GM23338 (cell line): ENCODE measurements around the gene TTC17. TPM values are rescaled to one million over a fixed set of nuclear protein-coding genes. Genes with fewer than 3 reads are reported as not detected.
A peak's percentile ranks its signal among the peaks of the same experiment; 100 is the strongest.

ENCODE experiments used
- ATAC-seq: fragments of 200-7000 bp; cut with Tn5 transposase; 3 replicates; pipeline ENCODE4 v1.9.1; 2020
- DNase-seq: peaks from one replicate; pipeline ENCODE4 v3.0.0-alpha.2; 2015; ENCODE audit warnings: low spot score
- H2AFZ ChIP-seq: fragments of 200-600 bp; sonication (generic); 2 replicates; pipeline ENCODE4 v1.8.0; 2016; ENCODE audit warnings: antibody characterized with exemption, mild to moderate bottlenecking, moderate library complexity
- H3F3A ChIP-seq: fragments of 200-600 bp; sonication (generic); replicated peaks from 2 replicates; pipeline ENCODE4 v1.8.0; 2017; ENCODE audit warnings: antibody characterized with exemption, mixed run types, low read depth
- H3K27ac ChIP-seq: fragments of 200-600 bp; sonication (generic); 2 replicates; pipeline ENCODE4 v1.6.1; 2016; ENCODE audit warnings: low read depth
- H3K27me3 ChIP-seq: fragments of 200-600 bp; sonication (generic); 2 replicates; pipeline ENCODE4 v1.8.0; 2016; ENCODE audit warnings: mild to moderate bottlenecking, mixed run types, moderate library complexity; ENCODE audit not compliant: insufficient read depth
- H3K36me3 ChIP-seq: fragments of 200-600 bp; sonication (generic); 2 replicates; pipeline ENCODE4 v1.8.0; 2016; ENCODE audit warnings: mild to moderate bottlenecking; ENCODE audit not compliant: insufficient read depth
- H3K4me1 ChIP-seq: fragments of 200-600 bp; sonication (generic); 2 replicates; pipeline ENCODE4 v1.8.0; 2016; ENCODE audit warnings: mild to moderate bottlenecking, moderate library complexity; ENCODE audit not compliant: insufficient read depth
- H3K4me2 ChIP-seq: fragments of 200-600 bp; sonication (generic); 2 replicates; pipeline ENCODE4 v1.7.1; 2017; ENCODE audit warnings: mixed run types
- H3K4me3 ChIP-seq: fragments of 200-600 bp; sonication (generic); 2 replicates; pipeline ENCODE4 v1.6.1; 2016; ENCODE audit warnings: mixed run types
- H3K79me2 ChIP-seq: fragments of 200-600 bp; sonication (generic); replicated peaks from 2 replicates; pipeline ENCODE4 v1.8.0; 2017; ENCODE audit warnings: mild to moderate bottlenecking; ENCODE audit not compliant: insufficient read depth
- H3K9me2 ChIP-seq: fragments of 200-600 bp; sonication (generic); 2 replicates; pipeline ENCODE4 v1.8.0; 2017; ENCODE audit not compliant: insufficient read depth
- H4K20me1 ChIP-seq: fragments of 200-600 bp; sonication (generic); replicated peaks from 2 replicates; pipeline ENCODE4 v1.8.0; 2017; ENCODE audit warnings: mild to moderate bottlenecking; ENCODE audit not compliant: insufficient read depth
- H3K27ac Mint-ChIP-seq: 2 replicates; pipeline ENCODE4 v1.8.0; 2020; ENCODE audit warnings: inconsistent platforms, mild to moderate bottlenecking, moderate library complexity, mixed read lengths
- H3K27me3 Mint-ChIP-seq: 3 replicates; pipeline ENCODE4 v1.8.0; 2022; ENCODE audit warnings: low read depth, mild to moderate bottlenecking, moderate library complexity, mixed read lengths, inconsistent platforms; ENCODE audit not compliant: insufficient read depth, poor library complexity
- H3K36me3 Mint-ChIP-seq: 3 replicates; pipeline ENCODE4 v1.8.0; 2021; ENCODE audit warnings: low read depth, mild to moderate bottlenecking, inconsistent platforms, moderate library complexity, mixed read lengths
- H3K4me1 Mint-ChIP-seq: 3 replicates; pipeline ENCODE4 v1.8.0; 2020; ENCODE audit warnings: mild to moderate bottlenecking, inconsistent platforms, mixed read lengths
- H3K4me3 Mint-ChIP-seq: 3 replicates; pipeline ENCODE4 v1.8.0; 2021; ENCODE audit warnings: moderate library complexity, mild to moderate bottlenecking, inconsistent platforms, mixed read lengths
- H3K9me3 Mint-ChIP-seq: 3 replicates; pipeline ENCODE4 v1.8.0; 2020; ENCODE audit warnings: moderate library complexity, mild to moderate bottlenecking, inconsistent platforms, mixed read lengths
- CREB1 ChIP-seq: fragments of 250-450 bp; sonication (Bioruptor Pico); IDR thresholded peaks from 2 replicates; pipeline ENCODE4 v1.5.0; 2020; ENCODE audit warnings: low read depth, mild to moderate bottlenecking, moderate library complexity
- EZH2 ChIP-seq: fragments of 200-600 bp; sonication (generic); IDR thresholded peaks from one replicate; pipeline ENCODE4 v1.8.0; 2017; ENCODE audit warnings: antibody characterized with exemption, mild to moderate bottlenecking, low read depth; ENCODE audit not compliant: unreplicated experiment
- EZH2phosphoT487 ChIP-seq: fragments of 200-600 bp; sonication (generic); IDR thresholded peaks from one replicate; pipeline ENCODE4 v1.8.1; 2018; ENCODE audit warnings: antibody characterized with exemption; ENCODE audit not compliant: unreplicated experiment
- JUNB ChIP-seq: IDR thresholded peaks from one replicate; pipeline ENCODE4 v1.6.1; 2016; ENCODE audit warnings: antibody characterized with exemption; ENCODE audit not compliant: unreplicated experiment
- STAT1 ChIP-seq: IDR thresholded peaks from one replicate; pipeline ENCODE4 v1.6.1; 2016; ENCODE audit warnings: antibody characterized with exemption; ENCODE audit not compliant: unreplicated experiment
- ZNF331 ChIP-seq: fragments of 250-450 bp; sonication (Bioruptor Pico); IDR thresholded peaks from 2 replicates; pipeline ENCODE4 v1.5.0; 2020; ENCODE audit warnings: low read depth, mild to moderate bottlenecking, moderate library complexity
- polyA plus RNA-seq: library from polyadenylated mRNA; unstranded; fragments of >200 nt; fragmentation: Nextera tagmentation; extraction: Ambion mirVana; gene quantifications from 2 replicates; pipeline ENCODE4 v1.2.1, GENCODE V29; 2016
- total RNA-seq: library from RNA; depleted of rRNA; stranded (reverse); fragments of >200 nt; shearing (Covaris generic); gene quantifications from 2 replicates; pipeline ENCODE4 v1.2.3, GENCODE V29; 2014
- TF ChIP-seq, protein P1 (sequence below): IDR thresholded peaks from one replicate; pipeline ENCODE4 v1.6.1; 2018; ENCODE audit warnings: antibody characterized with exemption; ENCODE audit not compliant: unreplicated experiment
- TF ChIP-seq, protein P2 (sequence below), 2 experiments: fragments of 200-600 bp in 1 of 2; sonication (generic) in 1 of 2; conservative IDR thresholded peaks; 2 replicates each; pipeline versions ENCODE4 v1.5.1 to v1.6.1; 2016 to 2017; ENCODE audit warnings: antibody characterized with exemption in 2 of 2, low read depth in 2 of 2, mild to moderate bottlenecking in 2 of 2, moderate library complexity in 1 of 2
- TF ChIP-seq, protein P3 (sequence below): fragments of 250-450 bp; sonication (Bioruptor Pico); IDR thresholded peaks from 2 replicates; pipeline ENCODE4 v1.5.0; 2020; ENCODE audit warnings: mild to moderate bottlenecking, moderate library complexity

The TTC17 gene
- total and polyA plus RNA-seq, 2 experiments from 2014 or later = 59.3 to 87.9 TPM

DNA sequence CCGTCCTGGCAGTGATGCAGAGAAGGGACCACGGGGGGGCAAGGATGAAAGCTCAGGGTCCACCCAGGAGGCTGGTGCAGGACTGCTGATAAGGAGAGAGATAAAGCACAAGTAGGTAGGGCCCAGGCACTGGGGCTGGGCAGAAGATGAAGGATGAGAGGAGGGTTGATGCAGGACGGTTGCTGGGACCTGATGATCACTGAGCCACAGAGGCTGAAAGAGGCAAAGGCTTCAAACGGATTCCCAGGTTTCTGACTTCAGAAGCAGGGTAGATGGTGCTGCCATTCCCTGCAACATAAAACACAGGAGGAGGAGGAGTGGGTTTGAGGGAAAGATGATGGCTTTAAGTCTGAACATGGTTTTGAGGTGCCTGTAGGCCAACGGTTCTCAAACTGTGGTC lies 148.5 kb downstream of the TTC17 start:
- TF ChIP-seq EZH2phosphoT487 (no peak), ZNF331 (CRISPR knock-in tag) (no peak), JUNB (no peak), STAT1 (no peak), CREB1 (CRISPR knock-in tag) (no peak), EZH2 (no peak)
- TF ChIP-seq, protein P1, sequence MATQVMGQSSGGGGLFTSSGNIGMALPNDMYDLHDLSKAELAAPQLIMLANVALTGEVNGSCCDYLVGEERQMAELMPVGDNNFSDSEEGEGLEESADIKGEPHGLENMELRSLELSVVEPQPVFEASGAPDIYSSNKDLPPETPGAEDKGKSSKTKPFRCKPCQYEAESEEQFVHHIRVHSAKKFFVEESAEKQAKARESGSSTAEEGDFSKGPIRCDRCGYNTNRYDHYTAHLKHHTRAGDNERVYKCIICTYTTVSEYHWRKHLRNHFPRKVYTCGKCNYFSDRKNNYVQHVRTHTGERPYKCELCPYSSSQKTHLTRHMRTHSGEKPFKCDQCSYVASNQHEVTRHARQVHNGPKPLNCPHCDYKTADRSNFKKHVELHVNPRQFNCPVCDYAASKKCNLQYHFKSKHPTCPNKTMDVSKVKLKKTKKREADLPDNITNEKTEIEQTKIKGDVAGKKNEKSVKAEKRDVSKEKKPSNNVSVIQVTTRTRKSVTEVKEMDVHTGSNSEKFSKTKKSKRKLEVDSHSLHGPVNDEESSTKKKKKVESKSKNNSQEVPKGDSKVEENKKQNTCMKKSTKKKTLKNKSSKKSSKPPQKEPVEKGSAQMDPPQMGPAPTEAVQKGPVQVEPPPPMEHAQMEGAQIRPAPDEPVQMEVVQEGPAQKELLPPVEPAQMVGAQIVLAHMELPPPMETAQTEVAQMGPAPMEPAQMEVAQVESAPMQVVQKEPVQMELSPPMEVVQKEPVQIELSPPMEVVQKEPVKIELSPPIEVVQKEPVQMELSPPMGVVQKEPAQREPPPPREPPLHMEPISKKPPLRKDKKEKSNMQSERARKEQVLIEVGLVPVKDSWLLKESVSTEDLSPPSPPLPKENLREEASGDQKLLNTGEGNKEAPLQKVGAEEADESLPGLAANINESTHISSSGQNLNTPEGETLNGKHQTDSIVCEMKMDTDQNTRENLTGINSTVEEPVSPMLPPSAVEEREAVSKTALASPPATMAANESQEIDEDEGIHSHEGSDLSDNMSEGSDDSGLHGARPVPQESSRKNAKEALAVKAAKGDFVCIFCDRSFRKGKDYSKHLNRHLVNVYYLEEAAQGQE = no peak
- TF ChIP-seq, protein P2, sequence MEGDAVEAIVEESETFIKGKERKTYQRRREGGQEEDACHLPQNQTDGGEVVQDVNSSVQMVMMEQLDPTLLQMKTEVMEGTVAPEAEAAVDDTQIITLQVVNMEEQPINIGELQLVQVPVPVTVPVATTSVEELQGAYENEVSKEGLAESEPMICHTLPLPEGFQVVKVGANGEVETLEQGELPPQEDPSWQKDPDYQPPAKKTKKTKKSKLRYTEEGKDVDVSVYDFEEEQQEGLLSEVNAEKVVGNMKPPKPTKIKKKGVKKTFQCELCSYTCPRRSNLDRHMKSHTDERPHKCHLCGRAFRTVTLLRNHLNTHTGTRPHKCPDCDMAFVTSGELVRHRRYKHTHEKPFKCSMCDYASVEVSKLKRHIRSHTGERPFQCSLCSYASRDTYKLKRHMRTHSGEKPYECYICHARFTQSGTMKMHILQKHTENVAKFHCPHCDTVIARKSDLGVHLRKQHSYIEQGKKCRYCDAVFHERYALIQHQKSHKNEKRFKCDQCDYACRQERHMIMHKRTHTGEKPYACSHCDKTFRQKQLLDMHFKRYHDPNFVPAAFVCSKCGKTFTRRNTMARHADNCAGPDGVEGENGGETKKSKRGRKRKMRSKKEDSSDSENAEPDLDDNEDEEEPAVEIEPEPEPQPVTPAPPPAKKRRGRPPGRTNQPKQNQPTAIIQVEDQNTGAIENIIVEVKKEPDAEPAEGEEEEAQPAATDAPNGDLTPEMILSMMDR (conservative IDR thresholded peaks at IDR 0.05; ENCODE audit: low read depth in 2 of 2) = no peak
- TF ChIP-seq, protein P3, sequence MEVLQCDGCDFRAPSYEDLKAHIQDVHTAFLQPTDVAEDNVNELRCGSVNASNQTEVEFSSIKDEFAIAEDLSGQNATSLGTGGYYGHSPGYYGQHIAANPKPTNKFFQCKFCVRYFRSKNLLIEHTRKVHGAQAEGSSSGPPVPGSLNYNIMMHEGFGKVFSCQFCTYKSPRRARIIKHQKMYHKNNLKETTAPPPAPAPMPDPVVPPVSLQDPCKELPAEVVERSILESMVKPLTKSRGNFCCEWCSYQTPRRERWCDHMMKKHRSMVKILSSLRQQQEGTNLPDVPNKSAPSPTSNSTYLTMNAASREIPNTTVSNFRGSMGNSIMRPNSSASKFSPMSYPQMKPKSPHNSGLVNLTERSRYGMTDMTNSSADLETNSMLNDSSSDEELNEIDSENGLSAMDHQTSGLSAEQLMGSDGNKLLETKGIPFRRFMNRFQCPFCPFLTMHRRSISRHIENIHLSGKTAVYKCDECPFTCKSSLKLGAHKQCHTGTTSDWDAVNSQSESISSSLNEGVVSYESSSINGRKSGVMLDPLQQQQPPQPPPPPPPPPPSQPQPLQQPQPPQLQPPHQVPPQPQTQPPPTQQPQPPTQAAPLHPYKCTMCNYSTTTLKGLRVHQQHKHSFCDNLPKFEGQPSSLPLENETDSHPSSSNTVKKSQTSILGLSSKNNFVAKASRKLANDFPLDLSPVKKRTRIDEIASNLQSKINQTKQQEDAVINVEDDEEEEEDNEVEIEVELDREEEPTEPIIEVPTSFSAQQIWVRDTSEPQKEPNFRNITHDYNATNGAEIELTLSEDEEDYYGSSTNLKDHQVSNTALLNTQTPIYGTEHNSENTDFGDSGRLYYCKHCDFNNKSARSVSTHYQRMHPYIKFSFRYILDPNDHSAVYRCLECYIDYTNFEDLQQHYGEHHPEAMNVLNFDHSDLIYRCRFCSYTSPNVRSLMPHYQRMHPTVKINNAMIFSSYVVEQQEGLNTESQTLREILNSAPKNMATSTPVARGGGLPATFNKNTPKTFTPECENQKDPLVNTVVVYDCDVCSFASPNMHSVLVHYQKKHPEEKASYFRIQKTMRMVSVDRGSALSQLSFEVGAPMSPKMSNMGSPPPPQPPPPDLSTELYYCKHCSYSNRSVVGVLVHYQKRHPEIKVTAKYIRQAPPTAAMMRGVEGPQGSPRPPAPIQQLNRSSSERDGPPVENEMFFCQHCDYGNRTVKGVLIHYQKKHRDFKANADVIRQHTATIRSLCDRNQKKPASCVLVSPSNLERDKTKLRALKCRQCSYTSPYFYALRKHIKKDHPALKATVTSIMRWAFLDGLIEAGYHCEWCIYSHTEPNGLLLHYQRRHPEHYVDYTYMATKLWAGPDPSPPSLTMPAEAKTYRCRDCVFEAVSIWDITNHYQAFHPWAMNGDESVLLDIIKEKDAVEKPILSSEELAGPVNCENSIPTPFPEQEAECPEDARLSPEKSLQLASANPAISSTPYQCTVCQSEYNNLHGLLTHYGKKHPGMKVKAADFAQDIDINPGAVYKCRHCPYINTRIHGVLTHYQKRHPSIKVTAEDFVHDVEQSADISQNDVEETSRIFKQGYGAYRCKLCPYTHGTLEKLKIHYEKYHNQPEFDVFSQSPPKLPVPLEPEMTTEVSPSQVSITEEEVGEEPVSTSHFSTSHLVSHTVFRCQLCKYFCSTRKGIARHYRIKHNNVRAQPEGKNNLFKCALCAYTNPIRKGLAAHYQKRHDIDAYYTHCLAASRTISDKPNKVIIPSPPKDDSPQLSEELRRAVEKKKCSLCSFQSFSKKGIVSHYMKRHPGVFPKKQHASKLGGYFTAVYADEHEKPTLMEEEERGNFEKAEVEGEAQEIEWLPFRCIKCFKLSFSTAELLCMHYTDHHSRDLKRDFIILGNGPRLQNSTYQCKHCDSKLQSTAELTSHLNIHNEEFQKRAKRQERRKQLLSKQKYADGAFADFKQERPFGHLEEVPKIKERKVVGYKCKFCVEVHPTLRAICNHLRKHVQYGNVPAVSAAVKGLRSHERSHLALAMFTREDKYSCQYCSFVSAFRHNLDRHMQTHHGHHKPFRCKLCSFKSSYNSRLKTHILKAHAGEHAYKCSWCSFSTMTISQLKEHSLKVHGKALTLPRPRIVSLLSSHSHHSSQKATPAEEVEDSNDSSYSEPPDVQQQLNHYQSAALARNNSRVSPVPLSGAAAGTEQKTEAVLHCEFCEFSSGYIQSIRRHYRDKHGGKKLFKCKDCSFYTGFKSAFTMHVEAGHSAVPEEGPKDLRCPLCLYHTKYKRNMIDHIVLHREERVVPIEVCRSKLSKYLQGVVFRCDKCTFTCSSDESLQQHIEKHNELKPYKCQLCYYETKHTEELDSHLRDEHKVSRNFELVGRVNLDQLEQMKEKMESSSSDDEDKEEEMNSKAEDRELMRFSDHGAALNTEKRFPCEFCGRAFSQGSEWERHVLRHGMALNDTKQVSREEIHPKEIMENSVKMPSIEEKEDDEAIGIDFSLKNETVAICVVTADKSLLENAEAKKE = no peak
- H3K4me1 Mint-ChIP-seq = peaks cover 9% of the 10 kb centered on the region
- ATAC-seq = no peak
- no peak overlapping the region for H3K27ac Mint-ChIP-seq
- Histone ChIP-seq H3K79me2 (no peaks in the 10 kb centered on the region), H3K9me2 (0 out of 2 replicates have a peak, but pooled peaks cover 5% of the 10 kb centered on the region), H3K27ac (no peak overlapping the region), H3K36me3 (no peaks in the 10 kb centered on the region; the same call in 1 of the 2 replicates), H4K20me1 (no peaks in the 10 kb centered on the region), H3K4me1 (no peaks in the 10 kb centered on the region), H3K4me3 (no peak overlapping the region), H2AFZ (peak overlapping the region; percentile 77; the same call in 1 of the 2 replicates), H3F3A (no peaks in the 10 kb centered on the region), H3K27me3 (no peaks in the 10 kb centered on the region), H3K4me2 (no peak overlapping the region)
- H3K4me3 Mint-ChIP-seq = no peak overlapping the region
- H3K27me3 Mint-ChIP-seq = peaks cover 6% of the 10 kb centered on the region
- no peak for DNase-seq
- no peaks in the 10 kb centered on the region for H3K9me3 Mint-ChIP-seq
- H3K36me3 Mint-ChIP-seq = no peaks in the 10 kb centered on the region
